Measurements from ENCODE around the gene IGF2R.

DNA sequence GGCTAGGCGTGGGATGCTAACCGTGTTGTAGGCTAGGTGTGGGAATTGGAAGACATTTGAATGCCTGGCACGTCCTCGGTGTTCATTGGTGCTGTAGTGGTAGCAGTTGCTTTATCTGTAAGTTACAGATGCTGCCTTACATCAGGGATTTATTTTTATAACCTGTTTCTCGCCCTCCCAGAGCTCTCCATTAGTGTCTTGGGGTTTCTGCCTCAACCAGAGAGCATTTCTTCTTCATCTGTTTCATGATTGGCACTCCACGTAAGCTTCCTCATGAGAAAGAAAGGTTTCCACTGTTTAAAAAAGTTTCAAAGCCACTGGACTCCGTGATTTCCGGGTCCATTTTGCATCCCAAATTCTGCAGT is 9.0 kb downstream of the IGF2R start:
- TF ChIP-seq, protein P1, sequence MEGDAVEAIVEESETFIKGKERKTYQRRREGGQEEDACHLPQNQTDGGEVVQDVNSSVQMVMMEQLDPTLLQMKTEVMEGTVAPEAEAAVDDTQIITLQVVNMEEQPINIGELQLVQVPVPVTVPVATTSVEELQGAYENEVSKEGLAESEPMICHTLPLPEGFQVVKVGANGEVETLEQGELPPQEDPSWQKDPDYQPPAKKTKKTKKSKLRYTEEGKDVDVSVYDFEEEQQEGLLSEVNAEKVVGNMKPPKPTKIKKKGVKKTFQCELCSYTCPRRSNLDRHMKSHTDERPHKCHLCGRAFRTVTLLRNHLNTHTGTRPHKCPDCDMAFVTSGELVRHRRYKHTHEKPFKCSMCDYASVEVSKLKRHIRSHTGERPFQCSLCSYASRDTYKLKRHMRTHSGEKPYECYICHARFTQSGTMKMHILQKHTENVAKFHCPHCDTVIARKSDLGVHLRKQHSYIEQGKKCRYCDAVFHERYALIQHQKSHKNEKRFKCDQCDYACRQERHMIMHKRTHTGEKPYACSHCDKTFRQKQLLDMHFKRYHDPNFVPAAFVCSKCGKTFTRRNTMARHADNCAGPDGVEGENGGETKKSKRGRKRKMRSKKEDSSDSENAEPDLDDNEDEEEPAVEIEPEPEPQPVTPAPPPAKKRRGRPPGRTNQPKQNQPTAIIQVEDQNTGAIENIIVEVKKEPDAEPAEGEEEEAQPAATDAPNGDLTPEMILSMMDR (conservative IDR thresholded peaks at IDR 0.05; ENCODE audit: low read depth, low read length) = no peak
- no peak for TF ChIP-seq EZH2 (IDR thresholded peaks at IDR 0.05; ENCODE audit: low read length, unreplicated experiment)
- TF ChIP-seq EZH2phosphoT487 (IDR thresholded peaks at IDR 0.05; ENCODE audit: borderline replicate concordance, low read length) = no peak
